ENCODE results near the gene IPO7. TPM values are rescaled to one million over a fixed set of nuclear protein-coding genes. Genes with fewer than 3 reads are reported as not detected.

Gene IPO7
- total and polyA plus RNA-seq, 10 of the 15 experiments (the other 5 are each of a cell fraction or from before 2014, with no cell fraction given), result 5.0 to 51.4 (median 30.6) TPM

GRCh38 chr11:9462806-9463537 is 78.5 kb downstream of the IPO7 start (continued):
- TF ChIP-seq NFYA (IDR thresholded peaks at IDR 0.05; ENCODE audit: borderline replicate concordance, low read depth, low read length) (no peak), ESRRA (IDR thresholded peaks at IDR 0.05; ENCODE audit: low read length) (no peak), CREB1 (IDR thresholded peaks at IDR 0.05; ENCODE audit: low read depth) (0 out of 2 replicates have a peak, but pooled peaks have one; percentile 18), CEBPB (IDR thresholded peaks at IDR 0.05; ENCODE audit: borderline replicate concordance in 1 of 2, low read depth in 2 of 2, low read length in 2 of 2) (0 out of 4 replicates have a peak, but pooled peaks of 1 of the 2 experiments have one; percentile 11), STAT3 (IDR thresholded peaks at IDR 0.05; ENCODE audit: low read depth, low read length) (0 out of 2 replicates have a peak, but pooled peaks have one; percentile 67), ZBTB33 (IDR thresholded peaks at IDR 0.05) (no peak), MEF2A (IDR thresholded peaks at IDR 0.05; ENCODE audit: insufficient read depth, low read depth, low read length) (peak; percentile 95), RAD51 (IDR thresholded peaks at IDR 0.05) (0 out of 2 replicates have a peak, but pooled peaks have one; percentile 18), IKZF2 (IDR thresholded peaks at IDR 0.05) (peak; percentile 76 to 77), ZNF24 (IDR thresholded peaks at IDR 0.05) (0 out of 2 replicates have a peak, but pooled peaks have one; percentile 46), PKNOX1 (IDR thresholded peaks at IDR 0.05) (peak; percentile 42; the same call in 1 of the 2 replicates), BCL3 (IDR thresholded peaks at IDR 0.05; ENCODE audit: borderline replicate concordance, insufficient read depth, low read depth, low read length, poor library complexity, severe bottlenecking) (no peak), SMAD1 (IDR thresholded peaks at IDR 0.05; ENCODE audit: low read depth, partially characterized antibody) (no peak), USF1 (IDR thresholded peaks at IDR 0.05; ENCODE audit: borderline replicate concordance, extremely low read length, insufficient read depth, low read depth, low read length) (no peak), ATF3 (IDR thresholded peaks at IDR 0.05; ENCODE audit: borderline replicate concordance, extremely low read depth, low read depth, low read length) (no peak), ASH2L (IDR thresholded peaks at IDR 0.05; ENCODE audit: borderline replicate concordance, low read depth) (no peak), ELK1 (IDR thresholded peaks at IDR 0.05; ENCODE audit: low read depth, low read length) (no peak), EED (IDR thresholded peaks at IDR 0.05; ENCODE audit: low read depth) (no peak), BCL11A (IDR thresholded peaks at IDR 0.05; ENCODE audit: low read depth, low read length) (peak; percentile 20; the same call in 1 of the 2 replicates), MYC (IDR thresholded peaks at IDR 0.05; ENCODE audit: insufficient read depth, insufficient read length, insufficient replicate concordance, low read length, severe bottlenecking) (no peak), IKZF1 (conservative IDR thresholded peaks at IDR 0.05) (peak; percentile 41; the same call in 1 of the 2 replicates)

Measured in GM12878 (cell line).